Measurements from ENCODE around the gene ULK4.
"Not testable (repeated sequence)": the region's sequence is repeated elsewhere in the genome, so short reads cannot be mapped to it uniquely, and the experiment has no call there.

The ULK4 gene

DNA sequence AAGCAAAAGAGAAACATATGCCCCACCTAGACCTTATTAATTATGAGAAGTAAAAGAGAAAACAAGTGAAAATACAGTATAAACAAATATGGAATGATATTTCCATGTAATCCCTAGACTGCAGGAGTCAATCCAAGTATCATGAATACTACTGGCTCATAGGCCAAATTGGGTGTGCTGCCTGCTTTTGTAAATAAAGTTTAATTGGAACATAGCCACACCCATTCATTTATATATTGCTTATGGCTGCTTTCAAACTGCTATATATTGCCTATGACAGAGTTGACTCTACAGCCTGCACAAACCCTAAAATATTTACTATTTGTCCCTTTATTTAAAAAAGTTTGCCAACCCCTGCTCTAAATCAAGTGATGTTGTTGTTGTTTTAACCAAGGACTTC is 5.3 kb downstream of the ULK4 start:
- DNase-seq, result no peak

DNA sequence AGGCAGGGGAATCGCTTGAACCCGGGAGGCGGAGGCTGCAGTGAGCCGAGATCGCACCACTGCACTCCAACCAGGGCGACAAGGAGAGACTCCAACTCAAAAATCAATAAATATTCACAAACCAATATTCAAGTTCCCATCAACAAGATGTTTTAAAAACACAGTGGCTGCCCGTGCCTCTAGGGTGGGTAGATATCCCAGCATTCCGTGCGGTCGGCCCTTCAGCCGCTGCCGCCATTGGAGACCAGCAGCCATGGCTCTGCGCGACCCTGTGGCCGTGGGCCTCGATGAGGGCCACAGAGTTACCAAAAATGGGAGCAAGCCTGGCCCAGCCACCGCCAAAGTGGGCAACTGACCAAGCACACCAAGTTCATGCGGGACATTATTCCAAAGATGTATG is 6.7 kb downstream of the ULK4 start:
- no peak for DNase-seq

DNA sequence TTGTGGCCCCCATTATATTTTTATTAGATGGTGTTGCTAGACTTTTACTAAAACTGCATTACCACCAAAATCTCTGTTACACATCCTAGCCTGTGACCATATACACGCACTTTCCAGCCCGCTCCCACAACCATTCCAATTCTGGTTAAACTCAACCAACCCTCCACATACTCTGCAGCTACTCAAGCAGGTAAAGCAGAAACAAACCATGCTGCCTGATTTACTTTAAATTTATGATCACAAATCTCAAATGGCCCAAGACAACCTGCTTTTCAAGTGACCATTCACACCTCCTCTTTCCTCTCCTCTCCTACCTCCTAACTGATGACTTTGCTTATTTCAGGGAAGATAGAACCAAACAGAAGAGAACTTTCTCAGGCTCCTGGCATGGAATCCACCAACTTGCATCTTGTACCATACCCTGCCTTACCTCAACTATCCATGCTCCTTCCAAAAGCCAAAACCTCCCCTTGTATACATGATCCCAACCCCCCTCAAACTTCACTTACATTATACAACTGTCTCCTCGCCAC is 18.5 kb downstream of the ULK4 start:
- DNase-seq, result no peak

DNA sequence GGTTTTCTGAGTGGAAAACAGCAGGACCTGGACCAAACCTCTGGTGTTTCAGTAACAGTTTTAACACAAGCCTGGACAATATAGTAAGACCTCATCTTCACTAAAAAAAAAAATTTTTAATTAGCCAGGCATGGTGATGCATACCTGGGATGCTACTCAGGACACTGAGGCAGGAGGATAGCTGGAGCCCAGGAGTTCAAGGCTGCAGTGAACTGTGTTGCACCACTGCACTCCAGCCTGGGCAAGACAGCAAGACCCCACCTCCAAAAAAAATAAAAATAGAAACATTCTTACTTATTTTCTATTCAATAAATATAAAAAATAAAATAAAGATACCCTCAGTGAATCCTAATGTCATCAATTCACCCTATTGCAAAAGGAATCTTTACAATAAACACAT is 21.5 kb downstream of the ULK4 start:
- DNase-seq, result no peak

DNA sequence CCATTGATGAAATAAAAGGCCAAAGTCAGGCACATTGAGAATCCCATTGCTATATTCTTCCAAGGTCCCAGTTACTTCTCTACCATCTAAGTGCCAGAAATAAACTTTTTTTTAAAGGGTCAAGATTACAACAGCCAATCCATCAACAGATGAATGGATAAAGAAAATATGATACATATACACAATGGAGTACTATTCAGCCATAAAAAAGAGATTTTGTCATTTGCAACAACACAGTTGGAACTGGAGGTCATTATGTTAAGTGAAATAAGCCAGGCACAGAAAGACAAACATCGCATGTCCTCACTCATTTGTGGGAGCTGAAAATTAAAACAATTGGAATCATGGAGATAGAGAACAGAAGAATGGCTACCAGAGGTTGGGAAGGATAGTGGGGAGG is 25.5 kb downstream of the ULK4 start:
- no peak for DNase-seq

DNA sequence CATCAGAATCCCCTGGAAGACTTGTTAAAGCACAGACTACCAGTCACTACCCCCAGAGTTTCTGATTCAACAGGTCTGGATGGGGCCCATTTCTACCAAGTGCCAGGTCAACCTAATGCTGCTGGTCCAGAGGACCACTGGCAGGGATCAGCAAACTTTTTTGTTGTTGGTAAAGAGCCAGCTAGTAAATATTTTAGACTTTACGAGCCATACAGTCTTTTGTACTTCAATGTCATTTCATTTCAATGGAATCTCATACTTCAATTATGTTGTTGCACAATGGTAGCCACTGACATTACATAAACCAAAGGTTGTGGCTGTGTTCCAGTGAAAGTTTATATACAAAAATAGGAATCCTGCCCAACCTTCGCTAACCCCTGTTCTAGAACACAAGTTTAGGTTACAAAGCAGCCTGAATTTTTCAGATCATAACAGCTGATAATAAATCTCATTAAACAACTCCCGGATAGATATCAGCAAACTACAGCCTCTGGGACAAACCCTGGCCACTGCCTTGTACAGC is 28.7 kb downstream of the ULK4 start:
- DNase-seq, result no peak

DNA sequence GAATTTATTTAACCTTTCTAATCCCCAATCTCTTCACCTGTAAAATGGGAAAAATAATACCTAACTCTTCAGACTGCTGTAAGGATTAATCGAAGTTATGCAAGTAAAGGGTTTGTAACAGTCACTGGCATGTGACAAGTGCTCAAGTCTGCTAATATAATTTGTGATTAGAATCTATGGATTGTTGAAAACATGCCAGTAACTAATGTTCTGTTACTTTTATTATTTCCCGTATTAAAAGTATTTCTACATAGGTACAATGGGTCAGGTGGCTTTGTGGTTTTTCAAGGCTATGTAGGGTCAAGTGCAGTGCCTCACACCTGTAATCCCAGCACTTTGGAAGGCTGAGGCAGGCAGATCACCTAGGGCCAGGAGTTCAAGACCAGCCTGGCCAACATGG is 29.4 kb downstream of the ULK4 start:
- no peak for DNase-seq

DNA sequence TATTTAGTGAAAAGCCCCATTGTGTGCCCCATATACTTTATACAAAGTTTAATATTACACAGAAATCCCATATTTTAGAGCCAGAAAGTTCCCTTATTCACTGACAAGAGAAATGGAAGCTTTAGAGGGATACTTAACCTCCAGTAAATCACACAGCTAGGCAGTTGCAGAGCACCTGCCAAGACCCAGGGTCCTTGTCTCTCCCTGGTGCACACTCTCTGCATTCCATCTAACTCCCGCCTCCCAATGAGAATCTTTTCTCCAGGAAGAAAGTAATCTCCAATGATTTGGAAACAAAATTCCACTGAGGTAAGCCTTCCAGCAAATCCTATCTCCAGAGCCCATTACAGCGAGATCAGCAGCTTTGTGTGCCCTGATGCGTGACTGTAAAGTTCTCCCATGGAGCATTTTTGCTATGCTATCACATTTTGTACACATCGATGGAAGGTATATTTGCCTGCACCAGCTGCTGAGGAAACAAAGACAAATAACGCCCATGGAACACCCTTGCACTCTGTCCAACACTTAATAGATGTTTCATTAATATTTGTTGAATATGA is 41.4 kb downstream of the ULK4 start:
- no peak for DNase-seq

DNA sequence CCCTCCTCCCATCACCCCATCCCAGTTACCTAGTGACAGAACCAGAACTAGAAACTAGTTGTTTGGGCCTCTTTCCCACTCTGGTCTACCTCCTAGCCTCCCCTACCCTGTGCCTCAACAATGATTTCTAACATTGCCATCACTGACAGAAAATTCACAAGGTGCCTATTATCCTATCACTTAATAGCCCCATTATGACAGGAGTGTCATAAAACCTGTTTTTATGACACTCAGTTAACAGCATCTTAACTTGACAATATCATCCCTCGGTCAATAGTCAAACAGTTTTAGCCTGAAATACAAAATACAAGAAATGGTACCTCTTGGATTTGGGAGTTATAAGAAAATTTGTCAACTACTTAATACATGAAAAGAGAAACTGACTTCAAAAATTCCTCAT is 46.5 kb downstream of the ULK4 start:
- no peak for DNase-seq

DNA sequence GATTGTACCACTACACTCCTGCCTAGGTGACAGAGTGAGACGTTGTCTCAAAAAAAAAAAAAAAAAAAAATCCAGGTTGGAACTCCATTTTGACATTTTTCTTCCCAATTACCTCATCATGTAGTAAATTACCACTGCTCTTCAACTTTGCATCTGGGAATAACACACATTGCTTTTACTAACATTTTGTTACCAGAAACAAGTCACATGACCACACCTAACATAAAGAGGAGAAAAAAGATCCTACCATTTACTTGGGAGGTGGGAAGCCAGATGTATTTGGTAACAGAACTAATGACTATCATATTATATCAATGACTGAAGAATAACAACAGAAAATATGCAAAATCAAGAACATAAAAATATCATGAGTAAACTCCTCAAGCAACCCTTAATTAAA is 49.6 kb downstream of the ULK4 start:
- DNase-seq, result no peak

DNA sequence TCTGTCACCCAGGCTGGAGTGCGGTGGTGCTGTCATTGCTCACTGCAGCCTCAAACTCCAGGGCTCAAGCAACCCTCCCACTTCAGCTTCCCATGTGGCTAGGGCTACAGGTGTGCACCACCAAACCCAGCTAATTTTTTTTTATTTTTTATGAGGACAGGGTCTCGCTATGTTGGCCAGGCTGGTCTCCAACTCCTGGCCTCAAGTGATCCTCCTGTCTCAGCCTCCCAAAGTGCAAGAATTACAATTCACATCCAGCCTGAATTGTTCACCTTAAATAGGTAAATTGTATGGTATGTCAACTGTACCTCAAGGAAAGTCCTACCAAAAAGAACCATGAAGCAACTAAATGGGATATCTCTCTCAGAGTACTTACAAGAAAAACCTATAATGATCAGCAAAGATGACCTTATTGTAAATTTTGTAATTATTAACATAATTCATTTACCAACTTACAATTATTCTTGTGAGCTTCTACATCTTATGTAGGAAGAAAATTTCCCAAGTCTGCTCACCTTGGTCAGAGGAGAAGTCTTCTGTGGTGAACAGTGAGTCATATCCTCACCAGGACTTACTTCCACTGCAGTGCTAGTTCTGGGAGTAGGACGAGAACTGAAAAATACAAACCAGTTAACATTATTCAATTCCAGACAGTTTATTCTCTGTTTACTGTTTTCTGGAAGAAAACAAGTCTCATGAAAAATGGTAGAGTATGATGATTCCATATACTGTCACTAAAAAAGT is 54.4 kb downstream of the ULK4 start:
- no peak for DNase-seq

DNA sequence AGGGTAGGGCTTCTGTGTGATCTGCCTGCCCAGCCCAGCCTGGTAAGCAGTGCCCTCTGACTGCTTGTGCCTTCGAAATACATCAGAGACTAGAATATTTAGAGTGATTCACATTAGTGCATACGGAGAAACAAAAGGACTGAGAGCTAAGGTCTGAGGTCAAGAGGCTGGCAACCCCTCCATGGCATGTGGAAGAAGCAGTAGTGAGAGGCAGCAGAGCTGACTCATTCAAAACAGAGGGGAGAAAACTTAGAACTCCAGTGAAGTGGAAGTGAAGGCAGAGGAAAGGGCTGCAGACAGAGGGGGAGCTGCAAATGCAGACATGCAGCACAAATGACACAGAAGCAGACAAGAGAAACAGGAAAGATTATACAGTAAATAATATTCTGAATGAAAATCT is 61.6 kb downstream of the ULK4 start:
- DNase-seq, result no peak

DNA sequence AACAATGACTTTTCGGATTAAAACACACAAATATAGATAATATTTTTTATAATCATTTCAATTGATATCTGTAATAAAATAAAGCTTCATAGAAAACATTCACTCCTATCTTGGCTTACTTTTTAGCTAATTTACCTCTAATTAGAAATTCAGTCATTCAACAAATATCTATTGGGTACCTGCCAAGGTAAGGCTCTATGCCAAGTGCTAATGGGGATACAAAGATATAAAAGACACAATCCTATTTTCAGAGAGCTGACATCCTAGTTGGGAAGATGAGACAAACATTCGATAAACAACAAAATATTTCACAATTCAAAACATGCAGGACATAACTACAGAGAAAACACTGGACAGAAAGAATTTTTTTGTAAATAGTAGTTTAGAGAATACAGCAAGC is 63.3 kb downstream of the ULK4 start:
- DNase-seq, result no peak

DNA sequence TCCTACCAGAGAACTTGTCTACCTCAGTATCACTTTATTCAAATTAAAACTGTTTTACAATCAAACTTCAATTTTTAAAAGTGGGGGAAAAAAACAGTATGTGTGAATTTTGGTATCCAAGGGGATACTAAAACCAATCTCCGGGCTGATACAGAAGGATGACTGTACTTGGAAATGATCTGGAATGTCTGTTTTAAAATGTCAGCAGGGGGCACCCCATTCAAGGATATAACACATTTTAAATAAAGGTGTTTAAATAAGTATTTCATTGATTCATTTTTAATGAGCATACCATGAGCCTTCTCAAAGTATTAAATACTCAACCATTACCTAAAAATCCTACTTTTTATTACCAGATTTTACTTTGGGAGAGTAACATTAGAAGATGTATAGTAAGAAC is 67.9 kb downstream of the ULK4 start:
- DNase-seq, result no peak

DNA sequence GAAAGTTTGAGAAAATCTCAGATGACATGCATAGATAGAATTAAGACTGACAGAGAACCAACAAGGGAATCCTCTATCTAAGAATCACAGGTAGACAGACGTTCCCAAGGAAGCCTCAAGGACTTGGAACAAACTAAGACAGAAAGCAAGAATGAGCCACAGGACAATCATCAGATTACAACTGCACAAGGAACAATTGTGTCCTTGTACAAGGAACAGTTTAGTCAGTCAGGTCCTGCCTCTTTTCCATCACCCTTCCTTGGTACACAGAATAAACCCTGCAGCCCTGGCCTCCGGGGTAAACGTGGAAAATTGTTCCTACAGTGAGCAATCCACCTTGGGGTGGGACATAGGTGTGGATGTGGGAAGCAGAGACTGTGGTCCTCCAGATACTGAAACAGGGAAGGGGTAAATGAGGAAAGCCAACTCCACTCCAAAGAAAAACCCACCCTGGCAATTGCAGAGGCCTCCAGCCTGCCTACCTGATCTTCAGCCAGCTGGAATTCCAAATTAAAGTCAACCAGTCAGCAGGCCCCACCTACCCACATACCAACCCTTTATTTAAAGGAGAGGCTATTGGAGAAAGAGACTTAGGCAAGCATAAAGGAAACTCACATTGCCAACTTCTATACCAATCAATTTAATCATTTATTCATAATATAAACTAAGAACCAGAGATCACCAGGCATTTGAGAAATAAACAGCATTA is 73.4 kb downstream of the ULK4 start:
- no peak for DNase-seq

DNA sequence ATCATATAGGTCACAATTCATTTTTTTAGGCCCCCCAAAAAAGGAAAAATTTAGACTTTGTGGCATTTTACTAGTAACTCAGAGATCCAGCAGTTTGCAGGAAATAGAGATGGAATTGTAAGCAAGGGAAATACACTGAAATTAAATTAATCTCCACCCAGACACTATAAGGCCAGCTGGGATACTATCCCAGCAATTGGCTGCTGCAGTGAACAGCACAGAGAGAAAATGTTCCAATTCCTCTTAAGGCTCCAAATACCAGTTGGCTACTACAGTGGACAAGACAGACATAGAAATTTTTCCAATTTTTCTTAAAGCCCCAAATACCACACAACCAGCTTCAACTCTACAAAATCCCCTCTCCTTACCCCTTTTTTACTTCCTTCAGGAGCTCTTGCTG is 78.9 kb downstream of the ULK4 start:
- DNase-seq, result no peak

DNA sequence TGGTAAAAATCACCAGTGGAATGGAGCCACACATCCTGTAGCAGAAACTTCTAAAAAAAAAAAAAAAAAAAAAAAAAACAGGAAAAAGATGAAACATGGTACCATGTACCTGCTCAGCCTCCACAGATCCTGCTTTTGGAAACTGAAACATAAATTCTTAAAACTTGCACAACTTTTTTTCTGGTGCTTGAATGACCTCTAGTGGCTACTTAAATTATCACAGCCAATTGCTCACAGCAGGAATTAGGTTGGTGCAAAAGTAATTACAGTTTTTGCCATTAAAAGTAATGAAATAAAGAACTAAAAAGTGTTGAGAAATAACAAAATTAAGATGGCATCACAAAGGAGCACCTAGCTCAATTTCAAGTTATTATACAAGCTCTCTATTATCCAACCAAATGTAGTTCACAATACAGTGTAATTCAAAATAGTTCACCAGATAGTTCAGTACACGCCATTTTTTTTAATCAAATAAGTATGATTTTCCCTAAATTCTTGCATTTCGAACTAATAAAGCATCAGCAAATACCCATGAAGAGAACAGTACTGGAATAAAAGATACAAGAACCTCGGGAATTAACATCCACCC is 80.6 kb downstream of the ULK4 start:
- no peak for DNase-seq

DNA sequence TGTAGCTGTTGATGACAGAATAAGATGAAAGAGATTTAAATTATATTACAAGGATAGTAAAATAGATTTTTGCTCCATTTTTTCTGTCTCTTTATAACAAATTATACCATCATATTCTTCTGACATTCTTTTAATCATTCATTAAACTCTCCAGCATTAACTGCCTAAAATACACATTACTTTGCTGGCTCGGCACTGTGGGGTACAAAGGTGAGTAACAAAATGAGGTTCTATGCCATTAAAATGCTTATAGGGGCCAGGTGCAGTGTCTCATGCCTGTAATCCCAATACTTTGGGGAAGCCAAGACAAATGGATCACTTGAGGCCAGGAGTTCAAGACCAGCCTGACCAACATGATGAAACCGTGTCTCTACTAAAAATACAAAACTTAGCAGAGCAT is 81.5 kb downstream of the ULK4 start:
- DNase-seq, result no peak

DNA sequence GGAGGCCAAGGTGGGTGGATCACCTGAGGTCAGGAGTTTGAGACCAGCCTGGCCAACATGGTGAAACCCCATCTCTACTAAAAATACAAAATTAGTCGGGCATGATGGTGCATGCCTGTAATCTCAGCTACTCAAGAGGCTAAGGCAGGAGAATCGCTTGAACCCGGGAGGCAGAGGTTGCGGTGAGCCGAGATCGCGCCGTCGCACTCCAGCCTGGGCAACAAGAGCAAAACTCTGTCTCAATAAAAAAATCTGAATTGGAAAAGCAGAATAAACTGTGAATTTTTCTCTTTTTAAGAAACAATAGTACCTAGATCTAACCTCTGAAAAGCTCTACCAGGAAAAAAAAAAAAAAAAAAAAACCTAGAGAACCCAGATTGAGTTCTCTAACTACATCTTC is 84.2 kb downstream of the ULK4 start:
- not testable (repeated sequence) for DNase-seq

DNA sequence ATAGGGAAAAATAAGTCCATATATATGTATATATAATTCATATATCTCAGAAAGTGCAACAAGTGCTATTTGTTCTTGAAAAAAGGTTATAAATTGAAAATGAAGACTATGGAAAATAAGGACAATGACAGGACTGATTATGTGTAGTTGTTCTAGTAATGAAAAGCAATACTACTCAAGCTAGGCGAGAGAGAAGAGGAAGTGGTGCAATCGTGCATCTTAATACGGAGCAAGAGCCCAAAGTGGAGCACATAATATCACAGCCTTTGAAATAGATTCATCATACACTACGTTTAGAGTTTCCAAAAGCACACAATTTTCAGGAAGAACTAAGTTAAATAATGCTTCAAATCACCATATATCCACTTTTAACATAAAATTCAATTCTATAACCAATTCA is 87.9 kb downstream of the ULK4 start:
- DNase-seq, result no peak

DNA sequence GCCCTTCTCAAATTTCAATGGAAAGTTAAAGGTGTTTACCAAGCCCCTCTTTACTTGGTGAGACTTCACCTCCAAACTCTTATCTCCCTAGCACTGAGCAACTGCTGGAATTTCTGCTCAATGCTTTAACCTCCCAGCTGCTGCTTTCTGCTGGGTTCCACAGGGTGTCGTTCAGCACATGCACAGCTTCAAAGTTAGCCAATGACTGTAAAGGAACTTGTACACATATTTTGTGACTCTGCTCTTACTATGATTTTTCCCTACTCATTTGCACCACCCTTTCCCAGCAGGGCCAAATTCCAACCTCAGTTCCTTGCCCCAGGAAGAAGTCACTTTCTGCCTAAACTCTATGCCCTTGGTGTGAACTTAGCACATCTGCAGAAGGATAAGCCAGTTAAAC is 89.7 kb downstream of the ULK4 start:
- no peak for DNase-seq

DNA sequence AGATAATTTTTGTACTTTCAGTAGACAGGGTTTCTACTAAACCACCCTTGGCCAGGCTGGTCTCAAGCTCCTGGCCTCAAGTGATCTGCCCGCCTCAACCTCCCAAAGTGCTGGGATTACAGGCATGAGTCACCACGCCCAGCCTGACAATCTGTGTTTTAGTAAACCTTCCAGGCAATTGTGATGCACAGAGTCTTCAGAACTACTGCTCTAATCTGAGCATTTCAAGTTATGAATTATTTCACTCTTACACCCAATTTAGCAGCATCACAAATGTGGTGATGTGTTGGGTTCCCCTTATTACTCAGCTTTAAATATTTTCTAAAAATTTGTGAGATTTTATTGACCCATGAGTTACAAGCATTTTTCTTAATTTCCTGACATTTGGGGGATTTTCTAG is 94.4 kb downstream of the ULK4 start:
- no peak for DNase-seq

DNA sequence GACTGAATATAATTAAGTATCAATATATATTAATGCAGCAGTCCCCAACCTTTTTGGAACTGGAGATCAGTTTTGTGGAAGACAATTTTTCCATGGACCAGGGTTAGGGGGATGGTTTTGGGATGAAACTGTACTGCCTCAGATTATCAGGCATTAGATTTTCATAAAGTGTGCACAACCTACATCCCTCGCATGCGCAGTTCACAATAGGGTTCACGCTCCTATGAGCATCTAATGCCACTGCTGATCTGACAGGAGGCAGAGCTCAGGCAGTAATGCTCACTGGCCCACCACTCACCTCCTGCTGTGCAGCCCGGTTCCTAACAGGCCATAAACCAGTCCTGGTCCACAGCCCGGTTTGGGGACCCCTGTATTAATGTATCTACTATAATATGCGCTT is 95.6 kb downstream of the ULK4 start:
- no peak for DNase-seq

DNA sequence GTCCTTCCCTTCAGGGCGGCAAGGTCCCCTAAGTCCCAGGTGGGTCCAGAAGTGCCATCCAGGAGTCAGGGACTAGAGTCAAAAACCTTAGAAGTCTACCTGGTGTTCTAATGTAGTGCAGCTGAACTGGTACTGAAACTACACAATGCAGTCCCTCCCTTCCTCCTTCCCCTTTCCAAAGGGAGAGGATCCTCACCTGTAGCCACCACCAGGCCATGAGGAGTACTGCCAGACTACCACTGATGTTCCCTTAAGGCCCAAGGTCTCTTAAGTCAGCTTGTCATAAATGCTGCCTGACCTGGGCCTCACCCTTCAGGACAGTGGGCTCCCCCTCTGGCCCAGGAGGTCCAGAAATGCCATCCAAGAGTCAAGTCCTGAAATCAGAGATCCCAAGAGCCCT is 98.9 kb downstream of the ULK4 start:
- DNase-seq, result no peak

Data from activated CD4-positive, alpha-beta T cell treated with anti-CD3 and anti-CD28 coated beads for 1 hour (primary cell).